Neutrophil (primary cell): Measurements from ENCODE around the gene PALM.

Source experiments
- H3K27ac ChIP-seq: fragments of 200-600 bp; sonication (generic); 2 replicates; pipeline ENCODE4 v1.5.1; 2016; ENCODE audit warnings: mild to moderate bottlenecking, moderate library complexity
- H3K27me3 ChIP-seq: fragments of 200-600 bp; sonication (generic); 2 replicates; pipeline ENCODE4 v1.6.0; 2016; ENCODE audit warnings: mild to moderate bottlenecking
- H3K36me3 ChIP-seq: fragments of 200-600 bp; sonication (generic); 2 replicates; pipeline ENCODE4 v1.5.1; 2017
- H3K4me1 ChIP-seq, 2 experiments: fragments of 200-600 bp in 1 of 2; sonication (generic) in 1 of 2; 1 replicate in 1 of 2; 2 replicates in 1 of 2; pipeline versions ENCODE4 v1.5.1 to v1.6.1; 2013 to 2016; ENCODE audit warnings: low read depth in 1 of 2, low read length in 1 of 2, mild to moderate bottlenecking in 1 of 2, moderate library complexity in 1 of 2; ENCODE audit not compliant: control insufficient read depth in 1 of 2, insufficient read depth in 1 of 2
- H3K4me3 ChIP-seq, 2 experiments: fragments of 200-600 bp in 1 of 2; sonication (generic) in 1 of 2; 1 replicate in 1 of 2; 2 replicates in 1 of 2; pipeline ENCODE4 v1.5.1; 2013 to 2016; ENCODE audit warnings: low read depth in 1 of 2, low read length in 1 of 2, mild to moderate bottlenecking in 1 of 2, moderate library complexity in 1 of 2
- H3K9me3 ChIP-seq: fragments of 200-600 bp; sonication (generic); 2 replicates; pipeline ENCODE4 v1.5.1; 2016
- TF ChIP-seq, protein P1 (sequence below): fragments of 200-600 bp; sonication (generic); IDR thresholded peaks from 2 replicates; pipeline ENCODE4 v1.5.1; 2016; ENCODE audit warnings: antibody characterized with exemption

The PALM gene

DNA sequence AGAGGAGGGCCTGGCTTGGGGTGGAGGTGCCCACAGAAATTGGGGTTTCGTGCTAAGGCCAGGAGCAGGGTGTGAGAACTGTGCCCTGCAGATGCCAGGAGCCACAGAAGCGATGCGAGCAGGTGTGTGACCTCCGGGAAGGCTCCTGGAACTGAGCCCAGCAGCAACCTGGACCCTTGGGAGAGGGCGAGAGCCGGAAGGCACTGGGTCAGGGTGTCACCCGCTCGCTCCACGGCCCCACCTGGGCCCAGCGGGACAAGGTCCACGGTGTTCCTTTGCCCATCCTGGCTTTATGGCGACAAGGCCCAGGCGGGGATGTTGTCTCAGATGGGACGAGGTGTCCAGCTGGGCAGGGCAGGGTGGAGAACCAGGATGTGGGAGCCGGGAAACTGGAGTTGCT, 46.3 kb downstream of the PALM start:
- H3K27me3 ChIP-seq: peaks cover 31% of the 10 kb centered on the region
- TF ChIP-seq, protein P1, sequence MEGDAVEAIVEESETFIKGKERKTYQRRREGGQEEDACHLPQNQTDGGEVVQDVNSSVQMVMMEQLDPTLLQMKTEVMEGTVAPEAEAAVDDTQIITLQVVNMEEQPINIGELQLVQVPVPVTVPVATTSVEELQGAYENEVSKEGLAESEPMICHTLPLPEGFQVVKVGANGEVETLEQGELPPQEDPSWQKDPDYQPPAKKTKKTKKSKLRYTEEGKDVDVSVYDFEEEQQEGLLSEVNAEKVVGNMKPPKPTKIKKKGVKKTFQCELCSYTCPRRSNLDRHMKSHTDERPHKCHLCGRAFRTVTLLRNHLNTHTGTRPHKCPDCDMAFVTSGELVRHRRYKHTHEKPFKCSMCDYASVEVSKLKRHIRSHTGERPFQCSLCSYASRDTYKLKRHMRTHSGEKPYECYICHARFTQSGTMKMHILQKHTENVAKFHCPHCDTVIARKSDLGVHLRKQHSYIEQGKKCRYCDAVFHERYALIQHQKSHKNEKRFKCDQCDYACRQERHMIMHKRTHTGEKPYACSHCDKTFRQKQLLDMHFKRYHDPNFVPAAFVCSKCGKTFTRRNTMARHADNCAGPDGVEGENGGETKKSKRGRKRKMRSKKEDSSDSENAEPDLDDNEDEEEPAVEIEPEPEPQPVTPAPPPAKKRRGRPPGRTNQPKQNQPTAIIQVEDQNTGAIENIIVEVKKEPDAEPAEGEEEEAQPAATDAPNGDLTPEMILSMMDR: no peak
- no peaks in the 10 kb centered on the region for H3K9me3 ChIP-seq
- no peaks in the 10 kb centered on the region for H3K36me3 ChIP-seq
- H3K27ac ChIP-seq: no peak overlapping the region
- no peak overlapping the region for H3K4me3 ChIP-seq
- H3K4me1 ChIP-seq: no peaks in the 10 kb centered on the region

DNA sequence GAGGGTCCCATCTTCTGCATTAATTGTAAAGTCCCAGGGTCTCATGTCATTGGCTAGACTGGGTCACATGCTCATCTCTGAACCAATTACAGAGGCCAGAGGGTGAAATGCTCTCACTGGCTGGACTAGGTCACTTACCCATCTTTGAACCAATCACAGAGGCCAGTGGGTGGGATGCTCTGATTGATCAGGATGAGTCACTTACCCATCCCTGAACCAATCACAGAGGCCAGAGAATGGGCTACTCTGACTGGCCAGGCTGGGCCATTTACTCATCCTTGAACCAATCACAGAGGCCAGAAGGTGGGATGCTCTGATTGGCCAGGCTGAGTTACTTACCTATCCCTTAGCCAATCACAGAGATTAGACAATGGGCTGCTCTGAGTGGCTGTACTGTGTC, 47.5 kb downstream of the PALM start:
- Histone ChIP-seq H3K27me3 (peaks cover 29% of the 10 kb centered on the region), H3K36me3 (no peaks in the 10 kb centered on the region), H3K4me3 (no peak overlapping the region), H3K4me1 (no peaks in the 10 kb centered on the region), H3K27ac (no peak overlapping the region), H3K9me3 (no peaks in the 10 kb centered on the region)
- TF ChIP-seq, protein P1: no peak

DNA sequence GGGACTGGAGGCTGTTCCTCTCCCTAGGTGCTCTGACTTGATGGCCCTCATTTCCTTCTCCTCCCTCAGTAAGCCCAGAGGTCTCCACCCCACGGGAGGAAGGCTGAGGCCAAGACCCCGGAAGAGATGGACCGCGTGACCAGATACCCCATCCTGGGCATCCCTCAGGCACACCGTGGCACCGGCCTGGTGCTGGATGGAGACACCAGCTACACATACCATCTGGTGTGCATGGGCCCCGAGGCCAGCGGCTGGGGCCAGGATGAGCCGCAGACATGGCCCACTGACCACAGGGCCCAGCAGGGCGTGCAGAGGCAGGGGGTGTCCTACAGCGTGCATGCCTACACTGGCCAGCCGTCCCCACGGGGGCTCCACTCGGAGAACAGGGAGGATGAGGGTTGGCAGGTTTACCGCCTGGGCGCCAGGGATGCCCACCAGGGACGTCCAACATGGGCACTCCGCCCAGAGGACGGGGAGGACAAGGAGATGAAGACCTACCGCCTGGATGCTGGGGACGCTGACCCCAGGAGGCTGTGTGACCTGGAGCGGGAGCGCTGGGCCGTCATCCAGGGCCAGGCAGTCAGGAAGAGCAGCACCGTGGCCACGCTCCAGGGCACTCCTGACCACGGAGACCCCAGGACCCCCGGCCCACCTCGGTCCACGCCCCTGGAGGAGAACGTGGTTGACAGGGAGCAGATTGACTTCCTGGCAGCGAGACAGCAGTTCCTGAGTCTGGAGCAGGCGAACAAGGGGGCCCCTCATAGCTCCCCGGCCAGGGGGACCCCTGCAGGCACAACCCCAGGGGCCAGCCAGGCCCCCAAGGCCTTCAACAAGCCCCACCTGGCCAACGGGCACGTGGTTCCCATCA, 48.3 kb downstream of the PALM start:
- Histone ChIP-seq H3K9me3 (no peaks in the 10 kb centered on the region), H3K27me3 (peaks cover 26% of the 10 kb centered on the region), H3K27ac (no peak overlapping the region), H3K36me3 (no peaks in the 10 kb centered on the region), H3K4me3 (no peak overlapping the region), H3K4me1 (no peaks in the 10 kb centered on the region)
- TF ChIP-seq, protein P1: no peak

DNA sequence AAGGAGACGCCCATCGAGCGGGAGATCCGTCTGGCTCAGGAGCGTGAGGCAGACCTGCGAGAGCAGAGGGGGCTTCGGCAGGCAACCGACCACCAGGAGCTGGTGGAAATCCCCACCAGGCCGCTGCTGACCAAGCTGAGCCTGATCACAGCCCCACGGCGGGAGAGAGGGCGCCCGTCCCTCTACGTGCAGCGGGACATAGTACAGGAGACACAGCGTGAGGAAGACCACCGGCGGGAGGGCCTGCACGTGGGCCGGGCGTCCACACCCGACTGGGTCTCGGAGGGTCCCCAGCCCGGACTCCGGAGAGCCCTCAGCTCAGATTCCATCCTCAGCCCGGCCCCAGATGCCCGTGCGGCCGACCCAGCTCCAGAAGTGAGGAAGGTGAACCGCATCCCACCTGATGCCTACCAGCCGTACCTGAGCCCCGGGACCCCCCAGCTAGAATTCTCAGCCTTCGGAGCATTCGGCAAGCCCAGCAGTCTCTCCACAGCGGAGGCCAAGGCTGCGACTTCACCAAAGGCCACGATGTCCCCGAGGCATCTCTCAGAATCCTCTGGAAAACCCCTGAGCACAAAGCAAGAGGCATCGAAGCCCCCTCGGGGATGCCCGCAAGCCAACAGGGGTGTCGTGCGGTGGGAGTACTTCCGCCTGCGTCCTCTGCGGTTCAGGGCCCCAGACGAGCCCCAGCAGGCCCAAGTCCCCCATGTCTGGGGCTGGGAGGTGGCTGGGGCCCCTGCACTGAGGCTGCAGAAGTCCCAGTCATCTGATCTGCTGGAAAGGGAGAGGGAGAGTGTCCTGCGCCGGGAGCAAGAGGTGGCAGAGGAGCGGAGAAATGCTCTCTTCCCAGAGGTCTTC, 49.3 kb downstream of the PALM start:
- TF ChIP-seq, protein P1: no peak
- H3K9me3 ChIP-seq: no peaks in the 10 kb centered on the region
- no peak overlapping the region for H3K27ac ChIP-seq
- no peak overlapping the region for H3K4me3 ChIP-seq
- H3K36me3 ChIP-seq: no peaks in the 10 kb centered on the region
- H3K27me3 ChIP-seq: peaks cover 16% of the 10 kb centered on the region
- H3K4me1 ChIP-seq: no peaks in the 10 kb centered on the region

- H3K4me3 ChIP-seq: no peak overlapping the region
- H3K36me3 ChIP-seq: no peaks in the 10 kb centered on the region
- TF ChIP-seq, protein P1: no peak
- no peaks in the 10 kb centered on the region for H3K4me1 ChIP-seq
- no peak overlapping the region for H3K27ac ChIP-seq
- H3K27me3 ChIP-seq: peaks cover 8% of the 10 kb centered on the region
- no peaks in the 10 kb centered on the region for H3K9me3 ChIP-seq
Measured at GRCh38 chr19:763181-763580, 54.4 kb downstream of the PALM start.
